Occipital lobe (tissue), 3 donors: Measurements from ENCODE around the gene TEF. TPM values are rescaled to one million over a fixed set of nuclear protein-coding genes. Genes with fewer than 3 reads are reported as not detected.

Experiments used
- DNase-seq: peaks from one replicate; lab custom pipeline; 2025; lab: John Stamatoyannopoulos, UW
- small RNA-seq: library from RNA; depleted of rRNA; stranded (forward); fragments of <200 nt; gene quantifications from one replicate; pipeline ENCODE3, GENCODE V24; 2014
- total RNA-seq: library from RNA; depleted of rRNA; stranded (reverse); fragments of >200 nt; gene quantifications from one replicate; pipeline ENCODE4 v1.2.3, GENCODE V29; 2014

TEF gene
- total RNA-seq, 1 donor from 2014 or later, result 10.0 TPM

GRCh38 chr22:41447435-41448188 lies 65.9 kb downstream of the TEF start:
- DNase-seq, result peak; percentile 77

GRCh38 chr22:41448189-41448808 lies 66.6 kb downstream of the TEF start:
- DNase-seq, result peak; percentile 99

Small RNA genes lying within 50 kb of the gene (small RNA-seq; reads per million reads assigned to genes)
- not detected for gene RNU6-495P

Other genes with a start within 250 kb of the TEF start
- gene L3MBTL2, start 176.6 kb upstream of the TEF start, total RNA-seq, result 19.7 TPM
- gene CHADL, start 141.0 kb upstream of the TEF start, total RNA-seq, result 2.8 TPM
- 28.7 TPM for gene RANGAP1, start 95.8 kb upstream of the TEF start, total RNA-seq
- 51.3 TPM for gene ZC3H7B, start 80.4 kb upstream of the TEF start, total RNA-seq
- gene TOB2, start 64.9 kb downstream of the TEF start, total RNA-seq, result 15.6 TPM
- 35.7 TPM for gene PHF5A, start 86.8 kb downstream of the TEF start, total RNA-seq
- gene ACO2, start 87.2 kb downstream of the TEF start, total RNA-seq, result 64.4 TPM
- 23.7 TPM for gene POLR3H, start 162.5 kb downstream of the TEF start, total RNA-seq
- gene CSDC2, start 179.1 kb downstream of the TEF start, total RNA-seq, result 9.4 TPM
- 17.2 TPM for gene PMM1, start 207.9 kb downstream of the TEF start, total RNA-seq
- 18.1 TPM for gene DESI1, start 239.1 kb downstream of the TEF start, total RNA-seq
- gene XRCC6, start 239.4 kb downstream of the TEF start, total RNA-seq, result 208 TPM